ENCODE results near the gene SKAP2.
"Not testable (repeated sequence)": the region's sequence is repeated elsewhere in the genome, so short reads cannot be mapped to it uniquely, and the experiment has no call there.

The SKAP2 gene

DNA sequence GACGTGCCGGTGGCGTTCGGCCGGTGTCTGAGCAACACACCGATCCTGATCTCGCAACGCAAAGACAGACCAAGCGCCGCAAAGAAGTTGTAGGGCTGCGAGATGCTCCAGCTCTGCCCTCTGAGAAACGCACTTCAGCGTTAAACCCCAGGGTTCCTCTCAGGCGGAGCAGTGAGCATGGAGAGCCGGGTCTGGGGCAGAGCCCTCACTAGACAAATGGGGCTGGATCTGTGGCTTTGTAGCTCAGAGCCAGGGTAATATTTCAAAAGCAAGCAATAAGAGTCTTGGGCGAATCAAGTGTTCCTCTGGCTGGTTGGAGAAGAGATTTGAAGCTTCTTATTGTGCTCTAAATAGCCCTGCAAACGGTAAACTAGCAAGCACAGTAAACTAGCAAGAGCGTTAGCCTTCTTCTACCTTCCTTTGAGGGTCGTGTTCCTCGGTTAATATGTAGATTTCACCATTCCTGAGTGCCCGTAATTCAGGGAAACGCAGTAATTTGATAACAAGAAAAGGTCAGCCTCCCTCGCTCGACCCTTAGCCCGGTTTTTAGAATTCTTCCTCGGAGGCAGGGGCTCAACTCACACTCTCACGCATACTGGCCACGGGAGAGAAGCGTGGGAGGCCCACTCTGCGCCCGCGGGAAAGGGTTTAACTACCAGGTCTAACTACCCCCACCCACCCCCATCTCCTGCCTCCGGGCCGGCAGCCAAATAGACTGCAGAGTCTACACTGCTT, 6.7 kb downstream of the SKAP2 start:
- DNase-seq (ENCODE audit: low read depth in 2 of 2) = no peak

DNA sequence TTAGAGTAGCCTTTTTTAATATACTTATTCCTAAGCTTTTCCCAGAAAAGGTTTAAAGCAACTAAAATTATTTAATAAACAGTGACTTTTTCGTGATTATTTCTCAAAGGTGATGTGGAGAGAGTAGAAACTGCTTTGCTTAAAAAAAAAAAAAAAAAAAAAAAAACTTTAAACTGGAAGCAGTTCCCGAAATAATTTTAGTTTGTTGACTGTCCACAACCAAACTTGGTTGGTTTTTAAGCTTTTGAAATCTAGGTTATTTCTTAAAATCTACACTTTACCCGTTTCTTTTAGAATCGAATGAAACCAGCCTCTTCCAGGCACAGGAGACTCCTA, 7.3 kb downstream of the SKAP2 start:
- no peak for DNase-seq (ENCODE audit: low read depth in 2 of 2)

- no peak for DNase-seq (ENCODE audit: low read depth in 2 of 2)
These were observed 8.0 kb downstream of the SKAP2 start for GRCh38 chr7:26856176-26856985.

DNA sequence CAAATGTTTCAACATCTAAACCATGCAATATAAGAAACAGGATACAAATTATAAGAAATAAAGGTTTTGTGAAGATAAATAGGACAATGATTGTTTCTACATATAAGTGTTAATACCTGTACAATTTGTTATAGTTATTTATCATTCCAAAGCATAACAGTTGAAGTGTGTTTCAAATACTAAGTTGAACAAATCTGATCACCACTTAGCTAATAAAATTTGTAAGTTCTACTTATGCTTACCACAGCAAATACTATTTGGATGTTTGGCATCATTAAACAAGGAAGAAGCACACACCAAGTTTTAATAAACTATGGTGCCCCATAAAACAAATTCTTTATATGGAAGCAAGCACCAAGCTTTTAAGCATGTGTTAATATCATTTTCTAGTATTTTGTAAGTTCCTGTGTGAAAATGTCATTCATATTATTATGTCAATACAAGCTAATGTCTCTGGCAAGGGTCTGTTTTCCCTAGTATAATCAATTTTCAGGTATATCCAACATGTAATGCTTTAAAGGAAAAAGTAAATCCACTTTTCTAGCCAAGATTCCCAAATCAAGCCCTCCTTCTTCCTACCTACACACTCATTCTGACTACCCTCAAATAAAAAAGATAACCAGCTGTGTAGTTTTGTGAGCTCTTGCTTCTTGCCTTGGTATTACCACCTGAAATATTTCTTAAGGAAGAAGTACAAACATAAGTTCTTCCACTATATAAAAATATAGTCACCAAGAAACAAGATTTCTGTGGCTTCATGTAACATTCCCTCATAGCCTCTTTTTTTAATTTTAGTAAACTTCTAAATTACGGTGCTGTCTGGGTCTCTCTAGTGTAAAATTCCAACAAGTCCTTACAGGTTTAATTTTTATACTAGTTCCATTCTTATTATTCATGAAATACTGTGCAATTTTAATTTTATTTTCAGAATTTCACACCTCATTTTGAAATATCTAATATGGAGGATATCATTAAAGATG, 9.2 kb downstream of the SKAP2 start:
- no peak for DNase-seq (ENCODE audit: low read depth in 2 of 2)

- no peak for DNase-seq (ENCODE audit: low read depth in 2 of 2)
These were observed 10.5 kb downstream of the SKAP2 start for GRCh38 chr7:26853788-26854393.

GRCh38 chr7:26850193-26850651, 14.2 kb downstream of the SKAP2 start:
- no peak for DNase-seq (ENCODE audit: low read depth in 2 of 2)

DNA sequence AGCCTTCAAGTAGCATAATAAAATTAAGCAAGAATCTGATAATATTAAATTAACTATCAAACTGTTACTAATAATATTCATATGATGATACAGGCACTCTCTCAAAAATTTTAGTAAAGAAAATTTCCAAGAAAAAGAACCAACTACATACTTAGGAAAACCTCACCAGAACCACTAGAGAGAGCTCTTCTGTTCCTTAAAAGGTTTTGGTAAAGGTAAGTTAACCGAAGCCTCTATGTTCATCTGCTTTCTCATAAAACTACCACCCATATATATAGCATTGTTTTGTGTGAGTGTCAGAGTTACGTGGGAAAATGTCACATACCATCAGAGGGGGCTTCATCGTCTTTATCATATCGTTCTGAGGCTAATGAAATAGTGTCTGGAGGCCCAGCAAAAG, 20.7 kb downstream of the SKAP2 start:
- no peak for DNase-seq (ENCODE audit: low read depth in 2 of 2)

- DNase-seq (ENCODE audit: low read depth in 2 of 2) = no peak
These were observed 21.5 kb downstream of the SKAP2 start for GRCh38 chr7:26842897-26843296.

- no peak for DNase-seq (ENCODE audit: low read depth in 2 of 2)
These were observed 23.2 kb downstream of the SKAP2 start for GRCh38 chr7:26841003-26841739.

DNA sequence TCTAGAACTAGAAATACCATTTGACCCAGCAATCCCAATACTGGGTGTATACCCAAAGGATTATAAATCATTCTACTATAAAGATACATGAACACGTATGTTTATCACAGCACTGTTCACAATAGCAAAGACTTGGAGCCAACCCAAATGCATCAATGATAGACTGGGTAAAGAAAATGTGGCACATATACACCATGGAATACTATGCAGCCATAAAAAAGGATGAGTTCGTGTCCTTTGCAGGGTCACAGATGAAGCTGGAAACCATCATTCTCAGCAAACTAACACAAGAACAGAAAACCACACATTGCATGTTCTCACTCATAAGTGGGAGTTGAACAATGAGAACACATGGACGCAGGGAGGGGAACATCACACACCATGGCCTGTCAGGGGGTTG, 27.6 kb downstream of the SKAP2 start:
- DNase-seq (ENCODE audit: low read depth in 2 of 2) = not testable (repeated sequence)

DNA sequence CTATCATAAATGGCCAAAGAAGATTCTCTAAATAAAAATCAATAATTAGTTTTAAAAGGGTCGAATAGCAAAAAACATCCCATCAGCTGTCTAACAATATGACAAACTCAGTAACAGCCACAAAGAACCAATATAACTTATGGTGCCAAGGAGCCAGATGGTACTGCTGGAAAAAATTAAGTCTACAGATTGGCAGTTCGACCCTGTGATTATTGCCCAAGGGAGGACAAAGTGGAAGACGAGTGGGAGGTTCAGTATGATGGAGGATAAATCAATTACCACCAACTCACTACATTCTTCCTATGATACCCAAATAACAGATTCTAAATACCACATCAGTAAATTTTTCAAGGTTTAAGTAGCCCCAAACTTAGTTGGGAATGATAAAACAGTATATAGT, 49.0 kb downstream of the SKAP2 start:
- no peak for DNase-seq (ENCODE audit: low read depth in 2 of 2)

DNA sequence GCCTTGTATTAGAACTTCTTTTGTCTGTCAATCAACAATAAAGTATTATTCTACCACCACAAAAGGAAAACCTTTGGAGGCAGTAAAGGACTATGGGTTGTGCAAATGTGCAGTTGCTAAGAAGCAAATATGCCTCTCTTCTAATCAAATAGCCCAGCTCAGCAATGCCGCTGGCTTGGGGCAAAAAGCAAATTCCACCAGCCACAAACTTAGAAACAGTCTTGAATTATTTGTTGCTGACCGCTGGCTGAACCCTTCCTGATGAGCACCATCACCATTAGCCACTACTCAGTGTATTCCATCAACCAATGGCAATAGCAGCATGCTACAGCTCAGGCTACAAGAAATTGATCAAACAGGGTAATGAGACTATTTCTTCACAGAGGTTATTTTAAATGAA, 51.0 kb downstream of the SKAP2 start:
- DNase-seq (ENCODE audit: low read depth in 2 of 2) = no peak

DNA sequence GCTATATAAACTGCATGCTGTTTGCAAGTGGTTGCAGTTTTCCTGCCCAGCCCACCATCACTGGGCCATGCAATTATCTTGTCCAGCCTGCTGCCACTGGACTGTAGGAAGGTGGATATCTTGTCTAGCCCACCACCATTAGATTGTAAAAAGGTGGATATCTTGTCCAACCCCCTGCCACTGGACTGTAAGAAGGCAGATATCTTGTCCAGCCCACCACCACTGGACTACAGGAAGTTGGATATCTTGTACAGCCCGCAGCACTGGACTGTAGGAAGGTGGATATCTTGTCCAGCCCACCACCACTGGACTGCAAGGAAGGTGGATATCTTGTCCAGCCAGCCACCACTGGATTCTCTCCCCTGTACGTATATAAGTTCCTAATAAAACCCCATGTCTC, 69.8 kb downstream of the SKAP2 start:
- no peak for DNase-seq (ENCODE audit: low read depth in 2 of 2)

DNA sequence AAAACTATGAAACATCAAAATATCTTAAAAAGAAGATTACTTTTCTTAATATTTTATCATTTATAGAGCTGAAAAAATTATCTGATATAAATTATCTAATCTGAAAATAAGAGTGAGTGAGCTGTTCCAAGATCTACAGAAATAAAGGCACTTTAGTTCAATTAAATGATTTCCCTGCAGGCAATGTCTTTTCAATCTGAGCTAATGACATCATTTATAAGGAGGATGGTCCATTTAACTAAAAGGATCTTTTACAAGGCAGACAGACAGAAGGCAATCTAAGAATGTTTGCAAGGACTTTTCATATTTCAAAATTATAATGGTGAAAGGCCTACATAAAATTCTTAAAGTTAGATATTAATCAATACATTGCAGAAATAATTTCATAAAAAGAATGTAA, 71.8 kb downstream of the SKAP2 start:
- DNase-seq (ENCODE audit: low read depth in 2 of 2) = no peak

GRCh38 chr7:26792006-26792405, 72.4 kb downstream of the SKAP2 start:
- no peak for DNase-seq (ENCODE audit: low read depth in 2 of 2)

GRCh38 chr7:26789481-26790184, 74.8 kb downstream of the SKAP2 start:
- no peak for DNase-seq (ENCODE audit: low read depth in 2 of 2)

- no peak for DNase-seq (ENCODE audit: low read depth in 2 of 2)
These were observed 76.7 kb downstream of the SKAP2 start for GRCh38 chr7:26787701-26788100.

DNA sequence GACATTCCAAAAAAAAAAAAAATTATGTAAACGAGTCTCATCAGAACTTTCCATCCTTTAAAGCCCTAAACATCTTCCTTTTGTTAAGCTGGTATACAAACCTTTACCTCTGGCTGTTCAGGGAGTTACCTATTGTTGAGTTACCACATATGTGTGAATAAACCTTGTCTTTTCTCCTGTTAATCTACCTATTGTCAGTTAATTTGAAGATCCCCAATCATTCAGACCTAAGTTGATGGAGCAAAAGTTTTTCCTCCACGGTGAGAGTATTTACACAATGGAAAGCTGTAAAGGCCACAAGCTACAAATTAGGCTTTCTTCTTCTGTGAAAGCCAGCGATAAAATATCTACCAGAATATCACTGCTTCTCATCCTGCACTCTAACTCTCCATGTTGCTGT, 80.3 kb downstream of the SKAP2 start:
- no peak for DNase-seq (ENCODE audit: low read depth in 2 of 2)

DNA sequence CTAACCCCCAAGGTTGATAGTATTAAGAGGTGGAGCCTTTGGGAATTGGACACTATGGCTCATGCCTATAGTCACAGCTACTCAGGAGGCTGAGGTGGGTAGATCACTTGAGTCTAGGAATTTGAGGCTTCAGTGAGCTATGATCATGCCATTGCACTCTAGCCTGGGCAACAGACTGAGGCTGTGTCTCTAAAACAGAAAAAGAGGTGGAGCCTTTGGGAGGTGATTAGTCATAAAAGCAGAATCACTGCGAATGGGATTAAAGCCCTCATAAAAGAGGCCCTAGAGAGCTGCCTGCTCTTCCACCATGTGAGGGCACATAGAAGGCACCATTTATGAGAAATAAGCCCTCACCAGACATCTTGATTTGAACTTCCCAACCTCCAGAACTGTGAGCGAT, 81.9 kb downstream of the SKAP2 start:
- no peak for DNase-seq (ENCODE audit: low read depth in 2 of 2)

DNA sequence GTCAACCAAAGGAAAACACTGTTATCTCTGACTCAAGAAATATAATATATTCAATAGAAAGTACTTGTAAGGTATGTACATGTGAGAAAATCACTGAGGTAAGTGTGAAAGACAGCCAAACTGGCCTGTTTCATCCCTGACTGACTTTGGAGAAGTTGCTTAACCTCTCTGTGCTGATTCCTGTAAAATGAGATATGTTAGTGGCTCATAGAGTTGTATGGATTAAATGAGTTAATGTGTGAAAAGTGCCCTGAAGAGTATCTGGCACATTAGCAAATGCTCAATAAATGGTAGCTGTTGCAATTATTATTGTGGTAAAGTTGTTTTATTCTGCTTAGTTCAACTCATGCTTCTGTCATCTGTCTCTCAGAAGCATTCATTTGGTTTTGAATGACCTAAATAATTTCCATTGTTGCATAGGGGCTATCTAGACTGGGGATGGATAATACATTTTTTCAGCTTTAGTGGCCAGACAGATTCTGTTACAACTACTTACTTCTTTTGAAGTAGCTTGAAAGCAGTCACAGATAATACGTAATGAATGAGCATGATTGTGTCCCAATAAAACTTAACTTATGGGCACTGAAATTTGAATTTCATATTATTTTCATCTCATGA, 84.3 kb downstream of the SKAP2 start:
- no peak for DNase-seq (ENCODE audit: low read depth in 2 of 2)

Data from stimulated activated CD8-positive, alpha-beta memory T cell treated with anti-CD3 and anti-CD28 coated beads, Interleukin-7, amount 100 ng/mL, for 1 hour (primary cell).